Neural crest cell (in vitro differentiated cells): ENCODE measurements around the gene DIDO1. TPM values are rescaled to one million over a fixed set of nuclear protein-coding genes. Genes with fewer than 3 reads are reported as not detected.

Source experiments
- DNase-seq: peaks from one replicate; pipeline ENCODE4 v3.0.0; 2021; ENCODE audit warnings: low read depth, mixed read lengths, low spot score
- H3K27ac Mint-ChIP-seq: one replicate; pipeline ENCODE4 v1.8.0; 2021; ENCODE audit warnings: mild to moderate bottlenecking, mixed read lengths; ENCODE audit not compliant: unreplicated experiment
- H3K27me3 Mint-ChIP-seq: 2 replicates; pipeline ENCODE4 v1.8.0; 2021; ENCODE audit warnings: low read depth, mild to moderate bottlenecking, mixed read lengths
- H3K36me3 Mint-ChIP-seq: 2 replicates; pipeline ENCODE4 v1.8.0; 2021; ENCODE audit warnings: low read depth, mild to moderate bottlenecking, mixed read lengths
- H3K4me1 Mint-ChIP-seq: 2 replicates; pipeline ENCODE4 v1.8.0; 2021; ENCODE audit warnings: mixed read lengths
- H3K4me3 Mint-ChIP-seq: one replicate; pipeline ENCODE4 v1.8.0; 2021; ENCODE audit warnings: mild to moderate bottlenecking, mixed read lengths
- H3K9me3 Mint-ChIP-seq: 2 replicates; pipeline ENCODE4 v1.8.0; 2021; ENCODE audit warnings: mixed read lengths
- total RNA-seq: library from RNA; stranded (reverse); gene quantifications from 2 replicates; pipeline ENCODE4 v1.2.1, GENCODE V29; 2021
- TF ChIP-seq, protein P1 (sequence below): fragments of 200-600 bp; sonication (generic); conservative IDR thresholded peaks from 2 replicates; pipeline ENCODE4 v1.5.0; 2021; ENCODE audit warnings: antibody characterized with exemption, mild to moderate bottlenecking

Gene DIDO1
- total RNA-seq, 1 donor from 2014 or later = 72.0 TPM

DNA sequence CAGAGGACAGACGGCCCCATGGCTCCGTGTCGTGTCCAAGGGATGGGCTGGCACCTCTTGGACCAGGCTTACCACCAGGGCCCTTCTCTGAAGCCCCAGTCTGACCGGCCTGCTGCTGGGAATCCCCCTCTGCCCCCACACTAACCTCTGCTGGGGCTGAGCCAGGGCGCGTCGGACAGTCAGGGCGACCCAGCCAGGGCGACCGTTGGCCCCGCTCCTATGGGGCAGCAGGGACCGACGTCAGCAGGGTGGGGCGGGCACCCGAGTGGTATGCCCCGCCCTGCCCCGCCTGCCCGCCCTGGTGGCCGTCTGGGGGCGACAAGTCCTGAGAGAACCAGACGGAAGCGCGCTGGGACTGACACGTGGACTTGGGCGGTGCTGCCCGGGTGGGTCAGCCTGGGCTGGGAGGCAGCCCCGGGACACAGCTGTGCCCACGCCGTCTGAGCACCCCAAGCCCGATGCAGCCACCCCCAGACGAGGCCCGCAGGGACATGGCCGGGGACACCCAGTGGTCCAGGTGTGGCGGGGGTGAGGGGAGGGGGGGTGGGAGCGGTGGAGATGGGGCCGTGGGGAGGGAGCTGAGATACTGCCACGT, 26.2 kb upstream of the DIDO1 start, which contains the start of gene SLC17A9:
TSS of gene SLC17A9 (plus strand) at position 337 of the 595 bp plus-strand sequence. CDS start at position 459, 122 bp downstream.
- TF ChIP-seq, protein P1, sequence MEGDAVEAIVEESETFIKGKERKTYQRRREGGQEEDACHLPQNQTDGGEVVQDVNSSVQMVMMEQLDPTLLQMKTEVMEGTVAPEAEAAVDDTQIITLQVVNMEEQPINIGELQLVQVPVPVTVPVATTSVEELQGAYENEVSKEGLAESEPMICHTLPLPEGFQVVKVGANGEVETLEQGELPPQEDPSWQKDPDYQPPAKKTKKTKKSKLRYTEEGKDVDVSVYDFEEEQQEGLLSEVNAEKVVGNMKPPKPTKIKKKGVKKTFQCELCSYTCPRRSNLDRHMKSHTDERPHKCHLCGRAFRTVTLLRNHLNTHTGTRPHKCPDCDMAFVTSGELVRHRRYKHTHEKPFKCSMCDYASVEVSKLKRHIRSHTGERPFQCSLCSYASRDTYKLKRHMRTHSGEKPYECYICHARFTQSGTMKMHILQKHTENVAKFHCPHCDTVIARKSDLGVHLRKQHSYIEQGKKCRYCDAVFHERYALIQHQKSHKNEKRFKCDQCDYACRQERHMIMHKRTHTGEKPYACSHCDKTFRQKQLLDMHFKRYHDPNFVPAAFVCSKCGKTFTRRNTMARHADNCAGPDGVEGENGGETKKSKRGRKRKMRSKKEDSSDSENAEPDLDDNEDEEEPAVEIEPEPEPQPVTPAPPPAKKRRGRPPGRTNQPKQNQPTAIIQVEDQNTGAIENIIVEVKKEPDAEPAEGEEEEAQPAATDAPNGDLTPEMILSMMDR = no peak
- DNase-seq = no peak
- H3K36me3 Mint-ChIP-seq = peaks cover 18% of the 10 kb centered on the region
- H3K4me3 Mint-ChIP-seq = no peak within 1 kb of the TSS
- H3K9me3 Mint-ChIP-seq = no peaks in the 10 kb centered on the region
- no peak within 1 kb of the TSS for H3K27ac Mint-ChIP-seq
- peaks cover 17% of the 10 kb centered on the region for H3K4me1 Mint-ChIP-seq
- H3K27me3 Mint-ChIP-seq = no peaks in the 10 kb centered on the region

DNA sequence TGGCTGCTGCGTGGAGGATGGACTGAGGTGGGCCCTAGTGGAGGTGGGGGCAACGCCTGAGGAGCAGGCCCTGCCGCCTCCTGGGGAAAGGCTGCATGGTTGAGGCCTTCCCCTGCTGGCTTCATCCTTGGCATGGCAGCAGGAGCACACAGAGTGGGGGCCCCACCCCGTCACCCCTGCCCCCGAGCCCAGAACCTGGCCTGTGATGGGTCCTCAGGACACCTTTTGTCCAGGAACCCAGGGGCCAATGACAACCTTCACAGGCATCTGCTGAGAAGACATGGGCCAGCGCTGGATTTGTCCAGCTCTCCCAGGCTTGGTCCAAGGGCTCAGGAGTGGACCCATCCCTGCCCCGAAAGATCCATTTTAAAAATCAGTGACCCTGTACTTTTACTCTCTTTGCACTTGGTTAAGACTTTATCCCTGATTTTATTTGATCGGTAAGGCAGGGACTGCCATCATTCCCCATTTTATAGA, 25.6 kb upstream of the DIDO1 start:
- peaks cover 17% of the 10 kb centered on the region for H3K4me1 Mint-ChIP-seq
- no peak overlapping the region for H3K4me3 Mint-ChIP-seq
- no peak overlapping the region for H3K27ac Mint-ChIP-seq
- no peaks in the 10 kb centered on the region for H3K27me3 Mint-ChIP-seq
- peaks cover 23% of the 10 kb centered on the region for H3K36me3 Mint-ChIP-seq
- H3K9me3 Mint-ChIP-seq = no peaks in the 10 kb centered on the region
- DNase-seq = no peak
- TF ChIP-seq, protein P1 = no peak

DNA sequence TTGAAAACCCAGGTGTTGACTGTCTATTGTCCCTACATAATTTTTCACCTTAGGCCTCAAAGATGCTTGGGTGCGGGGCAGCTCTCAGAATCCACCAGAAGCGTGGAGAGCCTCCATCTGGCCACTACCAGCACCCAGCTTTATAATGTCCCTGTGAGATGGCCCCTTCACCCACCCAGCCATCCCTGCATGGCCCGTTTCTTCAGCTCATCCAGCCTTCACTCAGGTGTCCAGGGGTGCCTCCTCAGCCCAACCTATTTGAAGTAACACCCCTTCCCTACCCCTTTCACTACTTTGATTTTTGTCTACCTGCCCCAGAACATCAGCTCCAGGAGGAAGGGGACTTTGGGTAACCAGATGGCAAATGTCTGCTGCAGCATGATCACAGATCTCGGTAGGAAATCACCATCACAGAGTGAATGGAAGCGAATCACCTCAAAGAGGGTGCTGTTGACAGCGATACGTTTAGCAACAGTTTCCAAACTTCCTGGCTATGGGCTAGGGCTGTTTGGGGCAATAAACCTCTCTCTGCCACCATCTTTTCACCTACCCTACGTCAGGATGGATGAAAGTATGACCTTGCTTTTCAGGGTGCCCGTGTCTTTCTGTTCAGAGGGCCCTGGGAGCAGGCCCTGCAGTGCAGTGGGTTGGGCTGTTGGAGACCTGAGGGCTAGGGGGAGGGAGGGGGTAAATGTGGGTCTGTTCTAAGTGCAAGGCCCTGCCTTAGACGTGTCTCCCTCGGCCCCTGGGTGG, 25.0 kb upstream of the DIDO1 start:
- TF ChIP-seq, protein P1 = no peak
- peaks cover 24% of the 10 kb centered on the region for H3K36me3 Mint-ChIP-seq
- no peaks in the 10 kb centered on the region for H3K27me3 Mint-ChIP-seq
- H3K4me3 Mint-ChIP-seq = no peak overlapping the region
- no peak overlapping the region for H3K27ac Mint-ChIP-seq
- no peaks in the 10 kb centered on the region for H3K9me3 Mint-ChIP-seq
- H3K4me1 Mint-ChIP-seq = peaks cover 17% of the 10 kb centered on the region
- no peak for DNase-seq

DNA sequence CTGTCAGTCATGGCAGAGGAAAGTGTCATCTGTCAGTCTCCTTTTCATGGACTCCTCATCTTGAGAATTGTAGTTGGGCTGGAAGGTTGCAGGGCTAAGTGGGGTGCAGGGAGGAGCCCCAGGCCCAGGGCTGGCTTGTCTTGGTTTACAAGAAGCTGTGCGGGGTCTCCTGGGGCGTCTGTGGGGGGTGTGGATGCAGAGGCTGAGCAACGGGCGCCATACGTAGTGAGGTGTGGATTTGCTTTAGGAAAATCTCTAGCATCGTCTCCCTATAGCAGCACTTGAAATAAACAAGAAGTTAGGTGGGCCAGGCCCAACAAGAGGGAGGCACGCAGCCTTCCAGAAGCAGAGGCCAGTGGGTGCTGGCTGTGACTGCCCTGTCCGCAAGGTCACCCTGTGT, 24.4 kb upstream of the DIDO1 start:
- no peak for DNase-seq
- Mint-ChIP-seq H3K36me3 (peaks cover 24% of the 10 kb centered on the region), H3K27me3 (no peaks in the 10 kb centered on the region), H3K9me3 (no peaks in the 10 kb centered on the region), H3K27ac (no peak overlapping the region), H3K4me1 (peaks cover 17% of the 10 kb centered on the region), H3K4me3 (no peak overlapping the region)
- TF ChIP-seq, protein P1 = no peak

DNA sequence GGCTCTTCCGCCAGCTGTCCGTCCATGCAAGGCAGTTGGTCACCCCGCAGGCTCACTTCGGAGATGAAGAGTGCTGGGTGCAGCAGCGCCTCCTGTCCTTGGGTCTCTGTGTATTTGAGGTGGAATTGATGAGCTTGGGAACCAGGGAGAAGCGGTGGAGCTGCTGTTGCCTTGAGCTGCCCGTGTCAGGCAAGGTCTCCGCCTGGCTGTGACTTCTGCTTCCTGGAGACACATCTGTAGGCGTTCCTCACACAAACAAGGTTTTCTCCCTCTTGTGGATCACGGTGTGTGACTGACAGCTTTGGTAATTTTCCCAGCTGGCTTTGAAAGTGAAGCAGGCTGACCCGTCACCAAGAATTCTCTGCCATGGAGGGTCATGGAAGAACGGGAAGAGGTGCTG, 23.7 kb upstream of the DIDO1 start:
- Mint-ChIP-seq H3K4me1 (peaks cover 17% of the 10 kb centered on the region), H3K4me3 (peak overlapping the region; percentile 23), H3K36me3 (peaks cover 24% of the 10 kb centered on the region), H3K27ac (no peak overlapping the region), H3K27me3 (no peaks in the 10 kb centered on the region), H3K9me3 (no peaks in the 10 kb centered on the region)
- TF ChIP-seq, protein P1 = no peak
- DNase-seq = no peak
